ENCODE measurements around the gene CHRNA3.

- no peak for TF ChIP-seq CTCF (IDR thresholded peaks at IDR 0.05)
- no peak for TF ChIP-seq POLR2A (IDR thresholded peaks at IDR 0.05)
These were observed 3.7 kb downstream of the CHRNA3 start for GRCh38 chr15:78617076-78617475.

Data from body of pancreas (tissue), 4 donors.